Stimulated activated CD4-positive, alpha-beta T cell treated with anti-CD3 and anti-CD28 coated beads, Interleukin-12 subunit alpha, Interleukin-12 subunit beta, amount 100 ng/mL, for 48 hours (primary cell): Measurements from ENCODE around the gene FOXO4.
"Not testable (repeated sequence)": the region's sequence is repeated elsewhere in the genome, so short reads cannot be mapped to it uniquely, and the experiment has no call there.

Source experiments
- DNase-seq, 3 donors: peaks; one replicate each; pipeline ENCODE4 v3.0.0-alpha.2; 2020; ENCODE audit warnings: low read depth in 2 of 3, low spot score in 1 of 3

Gene FOXO4

DNA sequence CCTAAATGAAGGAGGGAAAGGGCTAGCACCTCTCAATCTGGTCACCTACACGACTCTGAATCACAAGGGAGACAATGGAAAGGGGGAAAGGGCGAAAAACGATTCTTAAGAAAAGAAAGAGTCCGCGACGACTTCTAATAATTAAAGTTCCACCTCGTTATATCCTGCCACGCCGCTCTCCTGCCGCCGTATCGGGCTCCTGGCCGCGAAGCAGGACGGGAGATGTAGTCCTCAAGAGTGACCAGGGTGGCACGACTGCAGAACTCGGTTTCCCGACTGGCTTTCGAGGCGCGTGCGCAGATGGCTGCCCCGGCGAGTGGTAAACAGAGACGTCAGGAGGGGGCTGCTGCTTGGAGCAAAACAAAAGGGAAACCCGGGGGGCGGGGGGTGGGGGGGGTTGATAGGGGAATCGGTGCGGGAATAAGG, at the start of gene FOXO4:
TSS of gene FOXO4 (plus strand) at position 297 of the 426 bp plus-strand sequence. CDS start 678 bp downstream, outside the sequence.
- peak; percentile 76 to 81 (median 77) for DNase-seq

DNA sequence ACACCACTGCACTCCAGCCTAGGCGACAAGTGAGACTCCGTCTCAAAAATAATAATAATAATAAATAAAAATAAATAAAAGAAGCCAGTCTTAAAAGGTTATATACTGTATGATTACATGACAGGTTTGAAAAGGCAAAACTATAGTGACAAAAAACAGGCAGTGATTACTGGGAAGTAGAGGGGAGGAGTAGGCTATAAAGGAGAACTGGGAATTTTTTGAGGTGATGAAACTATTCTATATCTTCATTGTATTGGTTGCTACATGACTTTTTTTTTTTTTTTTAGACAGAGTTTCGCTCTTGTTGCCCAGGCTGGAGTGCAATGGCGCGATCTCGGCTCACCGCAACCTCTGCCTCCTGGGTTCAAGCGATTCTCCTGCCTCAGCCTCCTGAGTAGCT, 47.8 kb upstream of the FOXO4 start:
- not testable (repeated sequence) for DNase-seq

DNA sequence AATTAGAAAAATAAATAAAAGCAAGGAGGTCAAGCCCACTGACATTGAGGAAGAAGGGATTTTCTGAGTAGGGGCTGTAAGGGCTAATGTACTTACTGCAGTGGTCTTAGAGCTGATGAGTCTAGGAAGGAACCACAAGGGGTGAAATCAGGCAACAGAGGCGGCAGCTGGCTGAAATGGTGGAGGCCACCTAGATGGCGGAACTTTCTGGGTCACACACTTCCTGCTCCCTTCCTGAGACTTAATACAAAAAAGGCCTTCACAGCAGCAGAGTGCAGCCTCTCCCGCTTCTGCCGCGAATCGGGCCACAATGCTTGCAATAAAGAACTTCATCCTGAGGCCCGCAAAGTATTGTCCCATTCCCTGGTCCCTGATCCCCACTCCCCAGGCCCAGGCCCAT, 42.9 kb upstream of the FOXO4 start:
- no peak for DNase-seq

GRCh38 chrX:71053217-71053621, 42.4 kb upstream of the FOXO4 start:
- no peak for DNase-seq

GRCh38 chrX:71056867-71057266, 38.8 kb upstream of the FOXO4 start:
- no peak for DNase-seq

DNA sequence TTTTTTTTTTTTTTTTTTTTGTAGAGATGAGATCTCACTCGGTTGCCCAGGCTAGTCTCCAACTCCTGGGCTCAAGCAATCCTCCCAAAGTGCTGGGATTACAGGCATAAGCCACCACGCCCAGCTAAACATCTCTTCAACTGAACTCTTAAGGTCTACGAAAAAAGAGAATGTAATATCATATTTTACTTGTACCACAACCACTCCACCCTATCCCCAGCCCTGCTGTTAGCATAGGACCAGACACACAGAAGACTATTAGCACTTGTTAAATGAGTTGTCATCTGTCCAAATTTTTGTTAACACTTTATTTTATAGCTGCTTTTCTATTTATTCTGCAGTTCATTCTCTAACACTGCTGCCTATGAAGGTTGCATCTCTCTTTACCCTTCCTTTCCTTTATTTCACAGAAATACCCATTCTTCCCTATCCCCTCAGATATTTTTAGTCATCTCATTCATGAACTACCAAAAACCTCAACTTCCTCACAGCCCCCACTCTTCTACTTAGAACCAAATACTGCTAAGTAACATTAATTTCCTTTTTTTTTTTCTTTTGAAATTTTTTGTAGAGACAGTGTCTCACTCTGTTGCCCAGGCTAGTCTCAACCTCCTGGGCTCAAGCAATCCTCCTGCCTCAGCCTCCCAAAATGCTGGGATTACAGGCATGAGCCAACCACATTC, 37.7 kb upstream of the FOXO4 start:
- no peak for DNase-seq

GRCh38 chrX:71060127-71060526, 35.5 kb upstream of the FOXO4 start:
- no peak for DNase-seq

GRCh38 chrX:71067089-71067488, 28.6 kb upstream of the FOXO4 start:
- DNase-seq = no peak

DNA sequence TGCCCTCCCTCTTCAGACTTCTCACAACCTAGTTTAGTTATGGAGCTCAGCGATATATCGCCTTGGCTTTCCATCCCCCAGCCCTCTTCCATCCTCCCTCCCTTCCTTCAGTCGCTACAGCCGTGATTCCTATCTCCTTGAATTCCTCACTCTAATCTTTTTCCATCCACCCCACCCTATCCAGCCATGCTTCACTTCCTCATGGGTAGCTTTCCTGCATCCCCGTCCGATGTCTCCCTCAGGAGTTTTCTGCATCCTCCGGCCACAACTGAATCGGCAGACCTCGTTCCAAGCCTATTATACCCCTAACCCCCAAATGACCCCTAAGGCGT, 28.0 kb upstream of the FOXO4 start:
- no peak for DNase-seq

- DNase-seq = peak; percentile 74 to 86 (median 78)
These were observed 27.4 kb upstream of the FOXO4 start, which contains the start of gene SNX12 for GRCh38 chrX:71068044-71068918. Gene SNX12, minus strand, starts transcription at chrX:71068334. Its CDS starts 28 bp downstream, at chrX:71068306.

- no peak for DNase-seq
These were observed 25.1 kb upstream of the FOXO4 start for GRCh38 chrX:71070531-71070930.

GRCh38 chrX:71081330-71082123, 14.1 kb upstream of the FOXO4 start:
- no peak for DNase-seq

- no peak for DNase-seq
These were observed 13.5 kb upstream of the FOXO4 start for GRCh38 chrX:71082124-71082647.

GRCh38 chrX:71082822-71083221, 12.8 kb upstream of the FOXO4 start:
- no peak for DNase-seq

GRCh38 chrX:71085900-71086299, 9.8 kb upstream of the FOXO4 start:
- no peak for DNase-seq

GRCh38 chrX:71091263-71091662, 4.4 kb upstream of the FOXO4 start:
- DNase-seq = no peak

DNA sequence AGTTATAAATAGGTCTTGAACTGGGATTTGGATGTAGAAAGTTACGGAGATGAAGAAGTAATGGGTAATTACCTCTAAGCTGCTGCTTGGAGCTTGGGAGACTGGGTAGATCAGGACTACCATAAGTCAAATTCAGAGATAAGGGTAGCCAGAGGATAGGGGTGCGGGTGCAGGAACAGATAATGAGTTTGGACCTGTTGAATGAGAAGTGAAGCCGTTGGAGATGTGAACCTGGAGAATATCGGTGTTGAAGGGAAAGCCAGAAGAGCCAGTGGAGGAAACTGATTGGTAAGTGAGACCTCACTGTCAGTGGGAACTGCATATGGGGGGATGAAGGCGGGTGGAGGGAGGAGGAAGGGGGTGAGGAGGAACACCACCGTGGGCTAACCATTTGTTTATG, 618 bp upstream of the FOXO4 start:
- DNase-seq = no peak

DNA sequence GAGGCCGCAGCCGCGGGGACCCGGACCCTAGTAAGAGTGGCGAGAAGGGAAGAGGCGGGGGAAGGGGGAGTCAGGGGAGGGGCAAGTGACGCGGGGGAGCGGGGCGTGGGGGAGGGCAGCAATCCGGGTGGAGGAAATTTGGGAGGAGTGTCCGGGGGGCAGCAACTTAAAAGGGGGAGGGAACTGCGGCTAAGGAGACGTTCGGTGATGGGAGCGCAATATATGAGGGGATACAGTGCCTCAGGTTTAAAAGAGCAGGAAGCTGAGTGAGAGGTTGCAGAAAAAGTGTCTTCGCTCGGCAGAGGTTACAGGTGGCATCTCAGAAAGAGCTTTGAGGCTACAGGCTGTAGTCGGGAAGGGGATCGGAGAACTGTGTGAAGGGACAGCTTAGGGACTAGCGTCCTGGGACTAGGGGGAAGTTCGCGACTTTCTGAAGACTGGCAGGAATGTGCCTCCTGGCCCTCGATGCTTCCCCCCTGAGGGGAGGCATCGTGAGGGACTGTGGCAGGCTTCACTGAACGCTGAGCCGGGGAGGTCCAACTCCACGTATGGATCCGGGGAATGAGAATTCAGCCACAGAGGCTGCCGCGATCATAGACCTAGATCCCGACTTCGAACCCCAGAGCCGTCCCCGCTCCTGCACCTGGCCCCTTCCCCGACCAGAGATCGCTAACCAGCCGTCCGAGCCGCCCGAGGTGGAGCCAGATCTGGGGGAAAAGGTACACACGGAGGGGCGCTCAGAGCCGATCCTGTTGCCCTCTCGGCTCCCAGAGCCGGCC, 519 bp downstream of the FOXO4 start:
- DNase-seq = no peak

- DNase-seq = no peak
These were observed 1.0 kb downstream of the FOXO4 start for GRCh38 chrX:71096760-71097032.

GRCh38 chrX:71098302-71098701, 2.7 kb downstream of the FOXO4 start:
- DNase-seq = peak in 2 of 3 donors; percentile 57 to 69
